GM18505 (cell line): Measurements from ENCODE around the gene CCNI2.

Source experiments
- ATAC-seq: cut with Tn5 transposase; IDR thresholded peaks from one replicate; pipeline ENCODE4 v1.9.1; 2021; ENCODE audit not compliant: unreplicated experiment
- POLR2A ChIP-seq: IDR thresholded peaks from 4 replicates; pipeline ENCODE4 v1.6.1; 2011; ENCODE audit warnings: borderline replicate concordance; ENCODE audit not compliant: insufficient read depth, insufficient read length; ENCODE audit errors: extremely low read depth

Gene CCNI2

DNA sequence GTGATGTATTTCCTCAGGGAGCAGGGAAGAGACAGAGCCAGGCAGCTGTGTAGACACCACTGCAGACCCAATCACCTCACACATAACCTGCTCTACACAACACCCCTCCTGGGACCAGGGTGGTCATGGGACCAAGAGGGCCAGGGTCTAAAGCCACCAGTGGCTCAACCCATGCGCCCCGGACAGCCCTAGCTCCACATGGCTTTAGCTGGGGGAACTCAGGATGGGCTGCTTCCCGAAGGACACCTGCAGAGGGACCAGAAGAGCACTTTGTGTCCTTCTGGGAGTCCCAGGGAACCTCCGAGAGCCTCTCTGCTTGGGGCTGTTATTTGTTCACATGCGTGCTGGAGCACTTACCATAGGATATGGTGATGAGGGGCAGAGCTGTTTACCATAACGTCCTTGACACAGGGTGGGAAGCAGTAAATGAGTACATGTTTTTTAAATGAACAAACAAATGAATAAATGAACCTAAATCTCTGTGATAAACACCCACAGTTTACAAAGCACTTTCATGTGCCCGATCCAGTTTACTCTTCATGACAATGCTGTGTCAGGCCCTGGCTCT, 17.5 kb downstream of the CCNI2 start:
- ATAC-seq = no peak
- no peak for TF ChIP-seq POLR2A

DNA sequence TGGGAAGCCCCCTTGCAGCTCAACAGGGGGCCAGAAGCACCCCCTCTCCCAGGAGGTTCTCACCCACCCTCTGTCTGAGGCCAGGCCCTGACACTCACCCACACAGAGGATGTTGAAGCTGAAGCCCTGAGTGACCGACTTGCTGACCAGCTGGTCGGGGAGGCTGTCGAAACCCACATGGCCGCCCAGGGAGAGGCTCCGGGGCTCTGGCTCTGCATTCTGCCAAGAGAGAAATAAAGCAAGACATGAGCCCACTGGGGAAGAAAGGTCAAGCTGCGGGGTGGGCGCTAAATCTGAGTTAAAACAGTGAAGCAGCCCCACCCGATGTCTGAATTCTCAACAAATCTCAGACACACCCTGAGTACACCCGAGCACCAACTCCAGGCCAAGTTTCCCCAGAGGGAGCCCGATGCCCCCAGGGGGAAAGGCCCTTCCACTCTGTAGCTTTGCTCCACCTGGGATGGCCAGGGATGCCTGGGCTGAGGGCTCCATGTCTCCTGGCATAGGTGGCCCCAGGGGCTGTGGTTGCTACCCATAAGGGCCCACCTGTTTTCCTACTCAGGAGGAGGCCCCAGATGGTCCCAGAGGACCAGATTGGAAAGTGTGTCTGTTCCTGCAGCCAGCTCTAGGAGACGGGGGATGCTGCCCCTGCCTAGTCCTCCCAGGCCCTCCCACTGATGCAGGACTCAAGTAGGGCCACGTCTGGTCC, 18.2 kb downstream of the CCNI2 start:
- no peak for ATAC-seq
- no peak for TF ChIP-seq POLR2A

DNA sequence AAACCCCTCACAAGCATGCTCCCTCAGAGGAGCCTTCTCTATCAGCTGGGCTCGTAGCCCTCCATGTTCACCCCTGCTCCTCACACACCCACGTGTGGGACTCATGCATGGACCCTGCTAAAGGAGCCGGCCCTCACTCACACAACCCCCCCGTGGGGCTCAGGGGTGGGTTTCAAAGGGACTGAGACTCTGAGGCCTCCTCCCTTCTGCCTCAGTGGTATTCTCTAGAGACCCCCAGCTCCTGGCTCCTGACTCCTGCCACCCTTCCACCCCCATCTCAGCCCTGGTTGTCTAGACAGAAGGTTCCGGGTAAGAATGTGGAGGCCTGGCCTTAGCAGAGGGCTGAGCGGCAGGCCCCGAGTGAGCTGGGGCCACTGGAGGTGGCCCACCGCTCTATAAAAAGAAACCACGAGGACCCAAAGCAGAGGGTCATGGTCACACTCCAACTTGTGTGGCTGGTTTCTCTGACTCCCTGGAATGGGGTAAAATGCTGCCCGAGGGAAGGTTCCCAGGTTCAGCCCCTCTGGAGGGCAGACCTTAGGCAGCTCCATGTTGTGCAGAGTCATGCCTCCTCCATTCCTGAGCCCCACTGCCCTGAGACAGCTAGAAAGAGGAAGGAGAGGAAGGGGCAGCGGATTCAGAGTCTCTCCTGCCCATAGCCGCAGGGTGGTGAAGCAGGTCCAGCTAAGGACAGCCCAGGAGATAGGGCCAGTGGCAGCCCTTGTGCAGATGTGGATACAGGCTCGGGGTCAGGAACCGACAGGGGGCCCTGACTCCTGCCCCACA, 19.0 kb downstream of the CCNI2 start:
- TF ChIP-seq POLR2A = no peak
- ATAC-seq = no peak

DNA sequence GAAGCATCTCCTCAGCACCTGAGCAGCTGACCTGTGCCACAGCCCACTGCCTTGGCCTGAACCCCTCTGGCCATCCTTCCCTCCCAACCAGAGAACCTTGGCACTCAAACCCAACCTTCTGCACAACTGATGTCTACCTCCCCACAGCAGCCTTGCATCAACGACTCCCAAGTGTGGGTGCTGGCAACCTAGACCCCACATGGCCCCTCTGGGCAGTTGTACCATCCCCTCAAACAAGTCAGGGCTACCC, 19.5 kb downstream of the CCNI2 start:
- TF ChIP-seq POLR2A = no peak

DNA sequence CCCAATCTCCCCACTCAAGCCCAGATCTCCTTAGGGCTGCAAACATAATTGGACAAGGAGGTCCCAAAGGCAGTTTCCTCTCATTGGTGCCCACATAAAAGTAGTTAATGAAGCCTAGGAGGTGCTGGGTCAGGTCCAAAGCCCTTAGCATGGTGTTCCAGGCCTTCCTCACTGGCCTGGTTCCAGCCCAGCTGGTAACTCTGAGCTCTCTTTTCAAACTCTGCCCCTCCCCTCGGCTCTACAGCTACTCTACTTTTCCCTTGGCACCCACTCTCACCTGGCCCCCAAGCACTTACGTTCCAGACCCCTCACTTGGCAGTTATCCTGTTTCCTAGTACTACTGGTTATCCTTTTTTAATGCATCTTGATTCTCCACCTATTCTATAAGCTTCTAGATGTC, 19.9 kb downstream of the CCNI2 start:
- TF ChIP-seq POLR2A = no peak
- ATAC-seq = no peak

More for the DNA sequence above, 19.5 kb downstream of the CCNI2 start:
- ATAC-seq = no peak

DNA sequence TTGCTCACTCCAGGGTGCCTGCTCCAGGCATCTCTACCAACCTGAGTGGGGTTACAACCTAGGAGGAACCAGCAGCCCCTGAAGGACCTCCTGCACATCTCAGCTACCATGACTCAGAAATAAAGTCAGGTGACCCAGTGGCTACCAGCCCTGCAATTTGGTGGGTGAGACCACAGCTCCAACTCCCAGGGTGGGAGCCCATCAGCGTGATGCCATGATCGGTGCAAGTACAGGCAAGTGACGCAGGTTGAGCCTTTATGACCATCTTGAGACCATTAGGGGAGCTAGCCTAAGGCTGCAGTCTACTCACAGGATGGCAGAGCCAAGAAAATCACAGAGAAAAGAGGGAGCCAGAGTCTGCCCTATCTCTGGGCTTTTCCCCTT, 21.3 kb downstream of the CCNI2 start:
- TF ChIP-seq POLR2A = no peak
- ATAC-seq = no peak

DNA sequence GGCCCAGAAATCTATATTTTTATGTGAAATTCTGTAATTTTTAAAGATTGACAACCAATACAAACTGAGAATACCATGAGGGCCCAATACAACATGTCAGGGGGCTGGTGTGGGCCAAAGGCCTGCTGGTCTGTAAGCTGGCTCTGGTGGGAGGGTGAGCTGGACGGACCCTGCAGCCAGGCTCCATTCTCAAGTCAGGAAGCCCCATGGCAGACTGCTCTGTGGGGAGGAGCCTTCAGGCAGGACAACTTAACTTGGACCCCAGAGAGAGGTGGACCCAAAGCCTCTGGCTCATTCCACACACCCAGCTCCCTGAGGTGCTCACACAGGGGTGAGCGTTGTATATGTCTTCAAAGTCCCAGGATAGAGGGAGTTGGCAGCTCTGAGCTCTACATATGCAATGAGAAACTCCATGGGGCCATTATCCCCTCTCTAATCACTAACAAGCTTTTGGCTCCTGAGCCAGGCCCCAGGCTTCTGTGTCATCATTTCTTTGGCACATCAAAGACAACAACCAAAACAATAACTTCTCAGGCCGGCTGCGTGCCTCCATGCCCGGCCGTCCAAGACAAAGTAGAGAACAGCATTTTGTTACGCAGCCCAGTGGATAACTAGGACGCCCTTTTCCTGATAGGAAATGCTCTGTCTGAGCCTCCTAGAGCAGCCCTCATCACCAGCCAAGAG, 23.4 kb downstream of the CCNI2 start:
- no peak for ATAC-seq
- no peak for TF ChIP-seq POLR2A

DNA sequence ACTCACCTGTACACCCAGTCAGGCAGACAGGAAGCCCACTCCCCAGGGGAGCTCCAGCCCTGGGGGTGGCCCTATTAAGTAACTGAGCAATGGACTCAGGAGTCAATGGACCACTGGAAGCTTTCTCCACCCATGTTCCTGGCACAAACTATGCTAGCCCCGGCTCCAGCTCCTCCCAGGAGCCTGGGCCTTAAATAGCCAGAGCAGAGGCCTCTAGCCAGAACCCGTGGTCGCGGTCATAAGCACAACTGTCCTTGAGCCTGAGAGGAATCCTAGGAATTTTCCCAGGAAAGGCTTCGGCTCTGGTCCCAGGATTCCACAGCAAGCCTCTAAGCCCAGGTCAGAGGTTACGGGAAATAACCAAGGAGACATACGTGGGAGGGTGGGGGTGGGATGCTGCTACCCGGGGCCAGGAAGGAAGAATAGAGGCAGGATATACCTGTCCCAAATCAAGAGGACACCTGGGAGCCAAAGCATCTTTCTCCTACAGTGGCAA, 24.3 kb downstream of the CCNI2 start:
- no peak for TF ChIP-seq POLR2A

DNA sequence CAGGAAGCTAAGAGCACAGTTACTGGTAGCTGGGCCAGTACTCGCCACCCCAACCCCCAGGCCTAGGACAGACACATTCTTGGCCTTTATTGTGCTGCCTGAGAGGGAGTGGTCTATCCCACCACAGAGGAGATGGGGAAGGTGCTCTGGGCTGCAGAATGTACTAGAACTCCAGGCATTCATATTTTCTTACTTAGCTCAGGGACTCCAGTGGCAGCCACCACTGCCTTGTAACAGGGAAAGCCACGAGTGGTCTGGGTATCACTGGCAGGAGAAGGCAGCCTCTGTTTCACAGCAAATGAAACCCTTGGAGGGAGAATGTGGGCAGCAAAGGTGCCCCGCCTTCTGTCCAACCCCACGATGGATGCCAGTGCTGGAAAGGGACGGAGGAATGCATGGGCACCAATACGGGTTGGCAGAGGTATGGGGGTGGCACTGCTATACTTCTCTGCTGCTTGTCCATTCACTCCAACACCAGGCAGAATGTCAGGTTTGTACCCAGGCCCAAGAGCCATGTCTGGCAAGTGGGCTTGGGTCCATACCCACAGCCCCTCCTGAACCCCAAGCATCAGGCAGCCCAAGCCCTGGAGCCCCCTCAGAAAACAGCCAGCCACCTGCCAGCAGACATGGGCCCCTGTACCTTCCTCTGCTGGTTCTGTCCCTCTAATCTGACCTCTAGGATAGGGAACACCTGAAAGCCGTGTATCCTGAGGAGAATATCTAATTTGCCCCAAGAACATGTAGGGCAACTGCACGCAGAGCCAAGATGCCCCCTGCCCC, 25.3 kb downstream of the CCNI2 start:
- TF ChIP-seq POLR2A = no peak
- no peak for ATAC-seq

More for the DNA sequence above, 24.3 kb downstream of the CCNI2 start:
- no peak for ATAC-seq

DNA sequence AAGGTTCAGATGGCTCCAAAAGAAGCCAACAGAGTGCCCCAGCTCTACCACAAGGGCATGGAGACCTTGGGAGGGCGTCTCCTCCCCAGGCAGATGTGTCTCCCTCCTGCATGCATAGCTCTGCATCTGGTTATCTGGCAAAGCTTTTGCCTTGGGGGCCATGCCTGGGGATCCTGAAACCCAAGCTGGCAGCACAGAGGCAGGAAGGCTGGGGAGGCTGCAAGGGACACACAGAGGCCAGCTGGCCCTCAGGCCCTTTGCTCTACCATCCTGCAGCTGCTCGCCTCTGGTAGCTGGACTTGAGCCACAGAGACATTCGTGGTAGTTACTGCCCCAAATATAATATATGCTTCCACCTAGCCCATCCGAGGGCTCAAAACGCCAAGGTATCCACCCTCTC, 25.9 kb downstream of the CCNI2 start:
- no peak for ATAC-seq
- TF ChIP-seq POLR2A = no peak

DNA sequence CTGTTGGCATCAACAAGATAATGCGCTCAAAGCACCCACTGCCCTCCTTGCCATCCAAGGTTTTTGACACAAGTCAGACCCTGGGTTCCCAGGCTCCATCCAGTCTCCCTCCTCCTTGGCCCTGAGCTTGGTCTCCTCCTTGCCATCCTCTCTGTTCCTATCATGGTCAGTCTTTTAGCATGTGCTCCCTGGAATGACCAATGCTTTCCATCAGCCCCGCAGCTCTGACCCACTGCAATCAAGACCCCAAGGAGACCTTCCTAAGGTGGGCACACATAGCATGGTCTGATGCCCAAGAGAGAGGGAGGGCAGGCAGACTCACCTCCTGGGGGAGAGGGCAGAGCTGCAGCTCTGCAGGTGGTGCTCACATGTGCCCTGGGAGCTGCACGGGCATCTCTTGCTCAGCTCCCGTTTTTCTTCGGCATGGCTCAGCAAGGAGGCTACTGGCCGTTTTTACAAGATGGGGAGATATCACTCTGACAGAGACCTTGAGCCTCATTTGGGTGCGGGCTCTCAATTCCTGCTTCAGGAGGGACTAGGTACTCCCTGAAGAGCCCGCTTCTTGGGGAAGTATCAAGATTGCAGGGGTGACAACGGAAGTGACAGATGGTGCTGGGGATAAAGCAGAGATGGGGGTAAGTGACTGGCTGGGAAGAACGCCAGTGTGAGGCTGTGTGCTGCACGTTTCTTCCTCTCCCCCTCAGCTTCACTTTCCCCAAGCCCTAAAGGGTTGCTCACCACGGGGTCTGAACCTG, 26.6 kb downstream of the CCNI2 start:
- ATAC-seq = no peak
- TF ChIP-seq POLR2A = no peak

DNA sequence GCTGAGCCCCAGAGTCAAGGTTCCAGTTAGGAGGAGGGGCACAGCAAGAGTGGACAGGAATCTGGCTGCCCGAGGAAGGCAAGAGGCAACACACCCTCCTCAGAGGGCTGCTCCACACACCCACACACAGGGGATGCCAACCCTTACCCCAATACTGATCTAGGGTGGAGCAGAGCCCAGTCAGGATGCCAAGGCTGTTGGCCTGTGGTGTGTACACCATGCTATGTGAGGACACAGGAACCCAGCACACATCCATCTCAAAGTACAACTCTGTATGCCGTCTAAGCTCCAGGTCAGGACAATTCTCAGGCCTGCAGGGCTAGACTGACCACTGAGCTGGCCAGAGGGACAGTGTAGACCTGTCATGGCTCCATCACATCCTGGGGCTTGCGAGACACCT, 27.2 kb downstream of the CCNI2 start:
- TF ChIP-seq POLR2A = no peak
- ATAC-seq = no peak
